Left lobe of liver (tissue), 2 donors: ENCODE data around the gene PLEKHA1. TPM values are rescaled to one million over a fixed set of nuclear protein-coding genes. Genes with fewer than 3 reads are reported as not detected.
A peak's percentile ranks its signal among the peaks of the same experiment; 100 is the strongest.

Experiments
- ATAC-seq: fragments of 200-7000 bp; cut with Tn5 transposase; one replicate; pipeline ENCODE4 v1.9.1; 2020; ENCODE audit warnings: mild to moderate bottlenecking, moderate library complexity
- DNase-seq: peaks from one replicate; pipeline ENCODE4 v3.0.0-alpha.2; 2020; ENCODE audit warnings: low spot score
- total RNA-seq: library from RNA; stranded (reverse); gene quantifications from one replicate; pipeline ENCODE4 v1.2.1, GENCODE V29; 2021
- donor health status: DM: no; HTN: no; CAD: no; lungs with moderate emphysema.
- donor health status: DM: no; HTN: yes; CAD: no.

Gene PLEKHA1
- total RNA-seq, 1 donor from 2014 or later, result 21.1 TPM

DNA sequence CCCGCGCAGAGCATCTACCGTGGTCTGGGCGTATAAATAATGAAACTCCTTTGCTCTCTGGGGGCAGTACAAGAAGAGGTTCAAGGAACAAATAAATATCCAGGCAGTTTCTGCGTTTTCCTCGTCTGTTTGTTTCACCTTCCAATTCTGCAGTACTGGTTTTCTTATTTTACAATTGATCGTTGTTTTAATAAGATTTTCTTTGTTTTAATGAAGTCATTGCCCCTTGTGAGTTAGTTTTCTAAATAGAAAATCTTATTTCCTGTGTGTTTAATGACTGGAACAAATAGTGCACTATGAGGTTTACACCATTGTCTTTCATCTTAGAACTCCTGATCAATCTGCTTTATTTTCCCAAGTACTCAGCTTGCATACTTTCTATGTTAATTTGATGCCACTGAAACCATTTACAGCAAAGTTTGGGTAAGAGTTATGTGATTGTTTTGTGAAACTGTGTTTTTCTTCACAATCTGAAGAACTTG is 1.2 kb downstream of the PLEKHA1 start:
- DNase-seq (no peak), ATAC-seq (no peak)

DNA sequence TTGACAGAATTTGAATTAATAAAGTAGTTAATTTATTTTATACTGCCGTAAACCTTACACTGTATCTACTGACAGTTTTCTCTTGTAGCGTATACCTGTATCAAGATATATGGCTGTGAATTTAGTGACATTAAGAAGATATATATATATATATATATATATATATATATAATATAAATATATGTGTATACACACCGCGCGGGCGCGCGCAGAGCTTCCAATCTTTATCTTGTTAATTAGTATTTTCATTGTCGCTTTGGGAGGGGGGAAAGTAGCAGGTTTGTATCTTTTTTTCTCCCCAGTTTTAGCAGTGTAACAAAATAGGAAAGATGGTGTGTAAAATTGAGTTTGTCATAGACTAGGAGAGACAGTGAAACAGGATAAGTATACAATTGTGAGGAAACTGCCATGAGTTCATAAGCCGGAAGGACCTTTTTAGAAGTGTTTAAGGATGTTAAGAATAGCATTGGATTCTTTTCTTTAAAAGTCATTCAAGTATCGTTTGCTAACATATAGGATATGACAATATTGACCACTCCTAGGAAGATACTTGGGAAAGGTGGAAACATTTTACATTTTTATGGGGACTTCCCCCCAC is 2.0 kb downstream of the PLEKHA1 start:
- ATAC-seq (no peak), DNase-seq (no peak)

DNA sequence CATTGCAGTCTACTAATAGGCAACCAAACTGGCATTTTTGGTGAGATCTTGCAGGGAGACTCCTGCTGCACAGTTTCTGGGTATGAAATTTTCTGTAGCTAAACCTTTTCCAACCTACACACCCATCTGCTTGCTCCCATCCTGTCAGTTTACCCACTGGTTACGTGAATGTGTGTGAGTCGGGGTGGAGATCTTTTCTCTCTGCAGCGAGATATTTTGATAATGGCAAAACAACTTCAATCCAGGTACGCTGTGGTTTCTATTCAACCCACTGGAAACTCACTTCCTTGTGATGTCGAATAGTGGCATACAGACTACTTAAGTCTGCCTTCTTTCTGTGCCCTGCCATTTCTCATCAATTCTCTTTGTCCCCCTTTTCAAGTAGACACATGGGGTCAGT is 4.5 kb downstream of the PLEKHA1 start:
- DNase-seq (no peak), ATAC-seq (no peak)

DNA sequence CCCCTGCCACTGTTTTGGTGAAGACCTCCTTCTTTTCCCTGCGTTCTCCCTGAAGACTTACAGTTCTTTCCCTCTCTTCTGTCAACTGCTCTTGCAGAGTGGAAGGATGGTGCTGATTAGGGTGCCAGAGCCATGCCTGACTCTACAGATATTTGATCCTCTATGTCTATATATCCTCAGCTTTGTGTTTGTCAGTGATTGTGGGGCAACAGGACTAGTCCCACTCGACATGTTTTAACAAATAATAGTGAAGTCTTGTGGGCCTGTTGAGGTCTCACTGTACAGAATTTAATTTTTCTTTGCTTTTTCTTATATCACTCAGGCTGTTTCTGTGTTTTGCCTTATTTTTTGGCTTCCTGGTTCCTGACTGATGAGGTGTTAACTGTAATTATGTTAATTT is 5.0 kb downstream of the PLEKHA1 start:
- ATAC-seq, result no peak

DNA sequence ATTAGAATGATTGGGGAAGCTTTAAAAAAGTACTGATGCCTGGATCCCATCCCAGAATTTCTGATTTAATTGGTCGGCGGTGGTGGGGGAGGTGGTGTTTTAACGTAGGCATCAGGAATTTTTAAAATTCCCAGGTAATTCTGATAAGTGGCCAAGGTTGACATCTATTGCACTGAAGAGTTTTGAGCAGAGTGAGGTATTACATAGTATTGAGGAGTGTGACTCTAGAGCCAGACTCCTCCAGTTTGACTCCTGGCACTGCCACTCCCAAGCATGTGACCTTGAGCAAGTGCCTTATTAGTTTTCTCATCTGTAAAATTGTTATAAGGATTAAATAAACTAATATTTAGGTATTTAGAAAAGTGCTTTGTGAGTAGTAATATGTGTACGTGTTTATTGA is 6.2 kb downstream of the PLEKHA1 start:
- ATAC-seq, result no peak
- DNase-seq, result no peak

More for the DNA sequence above, 5.0 kb downstream of the PLEKHA1 start:
- no peak for DNase-seq

DNA sequence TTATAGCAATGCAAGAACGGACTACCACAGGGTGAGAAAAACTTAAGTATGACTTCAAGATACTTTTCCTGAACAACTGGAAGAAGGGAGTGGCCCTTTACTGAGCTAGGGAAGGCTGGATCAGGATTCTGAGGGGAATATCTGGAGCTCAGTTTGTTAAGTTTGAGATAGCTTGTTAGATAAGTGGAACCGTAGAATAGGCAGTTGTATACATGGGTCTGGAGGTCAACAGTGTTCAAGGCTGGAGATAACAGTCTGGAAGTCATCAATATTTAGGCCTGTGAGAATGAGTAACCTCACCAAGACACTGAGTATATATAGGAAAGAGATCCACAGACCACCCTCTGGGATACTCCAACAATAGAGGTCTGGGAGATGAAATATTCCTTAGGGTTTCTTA is 7.2 kb downstream of the PLEKHA1 start:
- no peak for DNase-seq
- ATAC-seq, result no peak

DNA sequence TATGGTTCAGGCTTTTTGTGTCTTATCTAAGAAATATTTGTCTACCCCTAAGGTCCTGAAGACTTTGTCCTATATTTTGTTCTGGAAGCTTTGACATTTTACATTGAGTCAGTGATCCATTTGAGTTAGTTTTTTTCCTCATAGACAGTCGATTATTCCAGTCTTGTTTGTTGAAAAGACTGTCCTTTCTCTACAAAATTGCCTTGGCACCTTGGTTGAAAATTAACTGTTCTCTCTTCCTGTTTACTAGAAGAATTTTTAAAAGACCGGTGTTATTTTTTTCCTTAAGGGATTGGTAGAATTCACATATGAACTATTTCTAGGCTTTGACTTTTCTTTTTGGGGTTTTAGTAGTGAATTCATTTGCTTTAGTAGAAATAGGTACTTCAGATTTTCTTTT is 12.0 kb downstream of the PLEKHA1 start:
- ATAC-seq, result peak; percentile 55
- no peak for DNase-seq

DNA sequence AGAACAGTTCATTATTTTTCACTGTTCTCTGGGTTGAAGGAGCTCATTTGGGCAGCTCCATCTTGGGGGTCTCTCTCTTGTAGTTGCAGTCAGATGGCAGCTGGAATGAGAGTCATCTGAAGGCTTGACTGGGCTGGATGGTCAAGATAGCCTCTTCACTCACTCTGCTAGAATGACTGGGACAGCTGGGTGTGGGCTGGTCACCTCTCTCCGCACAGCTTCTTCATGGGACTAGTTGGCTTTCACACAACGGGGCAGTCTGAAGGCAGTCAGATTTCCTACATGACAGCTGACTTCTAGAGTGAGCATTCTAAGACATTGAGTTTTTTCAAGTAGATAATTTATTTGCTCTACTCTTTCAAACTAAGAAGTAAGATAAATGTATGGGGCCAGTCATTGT is 13.1 kb downstream of the PLEKHA1 start:
- no peak for ATAC-seq
- DNase-seq, result no peak

DNA sequence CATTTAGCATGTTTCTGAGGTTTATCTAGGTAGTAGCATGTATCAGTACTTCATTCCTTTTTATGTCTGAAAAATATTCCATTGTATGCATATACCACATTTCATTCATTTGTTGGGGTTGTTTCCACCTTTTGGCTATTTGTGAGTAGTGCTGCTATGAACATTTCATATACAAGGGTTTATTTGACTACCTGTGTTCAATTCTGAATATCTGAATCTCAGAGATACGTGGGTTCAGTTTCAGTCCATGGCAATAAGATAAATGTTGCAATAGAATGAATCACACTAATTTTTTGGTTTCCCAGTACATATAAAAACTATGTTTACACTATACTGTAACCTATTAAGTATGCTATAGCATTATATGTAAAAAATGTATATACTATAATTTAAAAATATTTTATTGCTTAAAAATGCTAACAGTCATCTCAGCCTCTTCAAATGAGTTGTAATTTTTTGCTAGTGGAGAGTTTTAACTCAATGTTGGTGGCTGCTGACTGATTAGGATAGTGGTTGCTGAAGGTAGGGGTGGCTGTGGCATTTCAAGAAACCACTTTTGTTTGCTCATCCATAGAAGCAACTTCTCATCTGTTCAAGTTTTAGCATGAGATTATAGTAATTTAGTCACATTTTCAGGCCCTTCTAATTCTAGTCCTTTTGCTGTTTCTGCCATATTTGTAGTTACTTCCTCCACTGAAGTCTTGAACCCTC is 13.9 kb downstream of the PLEKHA1 start:
- no peak for DNase-seq
- ATAC-seq, result no peak

DNA sequence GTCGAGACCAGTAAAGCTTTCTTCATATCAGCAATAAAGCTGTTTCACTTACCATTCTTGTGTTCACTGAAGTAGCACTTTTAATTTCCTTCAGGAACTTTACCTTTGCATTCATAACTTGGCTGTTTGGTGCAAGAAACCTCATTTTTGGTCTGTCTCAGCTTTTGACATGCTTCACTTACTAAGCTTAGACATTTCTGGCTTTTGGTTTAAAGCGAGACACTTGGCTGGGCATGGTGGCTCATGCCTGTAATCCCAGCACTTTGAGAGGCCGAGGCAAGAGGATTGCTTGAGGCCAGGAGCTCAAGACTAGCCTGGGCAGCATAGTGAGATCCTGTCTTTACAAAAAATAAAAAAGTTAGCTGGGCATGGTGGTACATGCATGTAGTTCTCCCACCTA is 15.8 kb downstream of the PLEKHA1 start:
- ATAC-seq, result no peak
- no peak for DNase-seq

DNA sequence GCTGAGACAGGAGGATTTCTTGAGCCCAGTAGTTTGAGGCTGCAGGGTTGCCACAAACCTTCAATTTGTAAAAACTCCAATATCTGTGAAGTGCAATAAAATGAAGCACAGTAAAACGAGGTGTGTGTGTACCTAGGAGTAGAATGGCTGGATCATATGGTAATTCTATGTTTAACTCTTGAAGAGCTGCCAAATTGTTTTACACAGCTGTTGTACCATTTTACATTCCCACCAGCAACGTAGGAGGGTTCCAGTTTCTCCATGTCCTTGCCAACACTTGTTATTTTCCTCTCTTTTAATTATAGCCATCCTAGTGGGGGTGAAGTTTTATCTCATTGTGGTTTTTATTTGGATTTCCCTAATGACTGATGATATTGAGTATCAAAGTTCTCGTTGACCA is 16.2 kb downstream of the PLEKHA1 start:
- no peak for DNase-seq
- ATAC-seq, result no peak

DNA sequence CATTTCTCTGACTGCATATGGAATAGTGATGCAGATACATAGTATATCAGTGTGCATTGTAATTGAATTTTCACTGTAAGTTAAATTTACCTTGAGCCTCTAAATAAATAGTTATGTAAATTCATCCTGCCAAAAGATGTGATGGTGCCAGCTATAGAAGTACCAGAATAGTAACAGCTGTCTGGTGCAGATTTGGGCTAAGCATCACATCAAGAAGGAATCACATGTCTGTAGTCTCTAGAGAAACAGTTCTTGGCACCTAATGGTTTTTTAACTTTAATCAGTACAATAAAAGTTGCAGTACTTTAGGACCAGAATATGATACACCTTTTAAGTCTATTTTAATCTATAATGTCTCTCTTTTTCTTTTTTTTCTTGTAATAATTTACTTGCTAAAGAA is 17.4 kb downstream of the PLEKHA1 start:
- no peak for DNase-seq
- ATAC-seq, result no peak

DNA sequence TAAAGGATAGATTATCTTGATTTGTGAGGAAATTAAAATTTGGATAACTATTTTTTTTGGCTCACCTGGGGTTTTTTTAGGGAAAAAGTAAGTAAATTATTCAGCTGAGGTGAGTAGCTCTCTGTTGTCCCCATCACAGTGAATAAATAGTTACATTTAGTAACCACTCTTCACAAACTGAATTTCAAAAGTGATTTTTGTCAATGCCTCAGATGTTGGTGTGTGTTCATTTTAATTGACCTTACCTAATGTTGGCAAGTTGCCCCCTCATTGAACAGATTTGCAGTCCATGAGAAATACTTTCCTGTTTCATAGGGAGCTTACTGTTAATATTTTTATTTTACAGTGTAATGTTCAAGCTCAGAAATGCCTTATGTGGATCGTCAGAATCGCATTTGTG is 18.3 kb downstream of the PLEKHA1 start:
- peak; percentile 68 for ATAC-seq
- no peak for DNase-seq

DNA sequence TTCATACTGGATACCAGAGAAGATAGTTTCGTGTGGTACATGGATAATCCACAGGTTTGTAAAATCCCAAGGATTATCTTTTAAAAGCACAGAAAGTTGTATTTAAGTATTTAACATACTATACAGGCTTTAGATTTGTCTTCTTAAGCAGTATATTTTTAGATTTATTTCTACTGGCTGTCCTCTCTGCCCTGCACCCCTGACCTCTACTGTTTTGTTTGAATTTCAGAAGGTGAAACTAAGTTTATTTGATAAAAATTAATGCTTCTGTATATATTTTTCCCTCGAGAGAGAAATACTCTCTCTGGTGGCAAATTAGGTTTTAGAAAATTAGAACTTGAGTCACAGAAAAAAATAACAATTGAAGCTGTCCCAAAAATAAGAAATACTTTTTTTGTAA is 18.8 kb downstream of the PLEKHA1 start:
- ATAC-seq, result peak; percentile 87
- DNase-seq, result no peak

DNA sequence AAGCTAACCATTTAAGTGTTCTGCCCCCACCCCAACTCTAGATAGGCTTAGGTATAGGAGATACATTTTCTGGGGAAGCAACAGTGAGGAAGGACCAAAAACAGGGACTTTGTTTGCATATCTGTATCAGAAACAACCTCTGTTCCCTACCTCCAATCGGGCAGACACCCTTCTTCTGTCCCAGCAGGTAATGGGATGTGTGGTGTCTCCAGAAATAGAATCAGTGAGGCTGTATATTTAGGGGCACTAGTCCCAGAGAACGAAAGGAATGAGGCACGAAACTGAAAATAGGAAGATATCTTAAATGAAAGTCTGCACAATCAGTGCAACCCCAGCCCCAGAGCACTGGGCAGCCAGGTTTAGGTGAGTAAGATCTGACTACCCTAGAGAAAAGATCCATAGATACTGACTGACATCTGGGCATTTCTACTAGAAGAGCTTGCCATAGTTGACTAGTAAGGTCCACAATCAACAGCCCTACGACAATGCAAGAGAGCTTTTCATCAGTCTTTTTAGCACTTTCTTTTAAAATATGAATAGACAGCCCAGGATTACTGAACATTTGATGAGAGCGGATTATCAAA is 28.1 kb downstream of the PLEKHA1 start:
- no peak for ATAC-seq
- no peak for DNase-seq

DNA sequence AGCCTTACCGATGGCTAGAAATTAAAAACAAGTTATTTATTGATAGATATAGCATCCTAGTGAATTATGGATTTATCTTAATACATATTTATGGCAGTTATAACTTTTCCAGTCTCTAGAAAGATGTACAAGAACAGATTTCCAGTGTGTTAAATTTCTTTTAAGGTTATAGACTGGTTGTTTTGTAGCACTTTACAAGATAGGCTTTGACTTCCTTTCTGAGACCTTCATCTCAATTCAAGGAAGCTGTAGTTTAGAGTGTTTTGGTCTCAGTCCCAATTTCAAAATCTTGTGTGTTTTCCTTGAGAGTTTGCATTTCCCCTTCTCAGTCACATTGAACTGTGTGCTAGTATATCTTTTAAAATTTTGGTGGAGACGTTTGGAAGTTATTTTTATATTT is 30.1 kb downstream of the PLEKHA1 start:
- DNase-seq (no peak), ATAC-seq (no peak)

DNA sequence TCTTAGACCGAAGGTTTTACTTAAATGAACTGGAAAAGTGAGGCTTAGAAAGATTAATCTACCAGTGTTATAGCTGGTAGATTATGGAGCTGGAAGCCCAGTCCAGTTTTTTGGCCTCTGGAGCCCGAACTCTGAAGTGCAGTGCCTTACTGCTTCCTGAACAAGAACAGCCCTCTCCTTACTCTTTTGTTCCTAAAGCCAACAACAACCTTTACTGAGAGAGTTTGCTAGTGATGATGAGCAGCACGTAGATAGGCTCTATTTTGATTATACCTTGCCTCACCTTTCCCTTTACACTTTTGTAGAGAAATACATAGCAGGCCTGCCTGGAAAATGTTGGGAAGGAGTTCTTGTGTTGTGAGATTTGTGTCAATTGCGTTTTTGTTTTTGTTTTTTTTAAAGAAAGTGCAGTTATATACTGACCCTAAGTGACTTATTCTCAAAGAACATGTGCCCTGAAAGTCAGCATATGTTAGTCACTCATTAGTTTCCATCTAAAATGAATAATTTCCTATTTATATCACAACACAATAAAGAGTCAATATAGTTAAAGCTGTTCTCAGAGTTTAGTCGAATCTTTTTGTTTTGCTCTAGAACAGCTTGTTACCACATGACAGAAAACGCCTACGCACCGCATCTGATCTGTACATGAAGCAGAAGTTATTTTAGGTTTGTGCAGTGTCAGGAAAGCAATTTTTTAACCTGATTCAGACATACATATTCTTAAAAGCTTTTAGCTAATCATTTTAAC is 33.0 kb downstream of the PLEKHA1 start:
- DNase-seq (no peak), ATAC-seq (no peak)

DNA sequence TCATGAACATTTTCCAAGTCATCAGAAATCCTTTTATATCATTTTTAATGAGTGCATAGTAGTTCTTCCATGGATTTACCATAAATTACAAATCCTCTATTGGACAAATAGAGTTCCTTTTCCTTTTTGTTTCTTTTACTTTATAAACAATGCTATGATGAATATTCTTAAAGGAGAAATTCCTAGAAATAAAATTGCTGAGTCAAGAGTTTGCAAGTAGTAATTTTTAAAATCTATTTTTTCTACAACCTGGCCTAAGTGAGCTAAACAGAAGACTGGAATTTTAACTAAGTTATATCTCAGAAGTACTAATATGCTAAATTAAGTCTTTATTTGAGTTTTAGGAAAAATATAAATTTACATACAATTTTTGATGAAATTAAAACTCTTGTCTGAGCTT is 38.8 kb downstream of the PLEKHA1 start:
- ATAC-seq, result no peak

DNA sequence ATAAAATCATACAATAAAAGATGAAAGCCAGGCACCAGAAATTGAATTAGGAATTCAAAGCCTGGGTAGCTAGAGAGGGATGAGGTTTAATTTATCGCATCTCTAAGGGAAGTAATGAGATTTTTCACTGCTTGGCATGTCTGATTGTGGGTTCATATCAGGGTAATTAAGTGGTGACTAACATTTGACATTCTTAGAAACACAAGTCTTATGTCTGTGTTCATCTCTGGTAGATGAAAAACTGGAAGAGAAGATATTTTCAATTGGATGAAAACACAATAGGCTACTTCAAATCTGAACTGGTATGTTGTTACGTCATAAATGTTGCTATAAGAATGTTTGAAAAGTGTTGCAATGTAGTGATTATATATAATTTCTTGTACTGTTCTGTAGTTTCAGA is 43.2 kb downstream of the PLEKHA1 start:
- ATAC-seq (no peak), DNase-seq (no peak)

More for the DNA sequence above, 38.8 kb downstream of the PLEKHA1 start:
- no peak for DNase-seq

DNA sequence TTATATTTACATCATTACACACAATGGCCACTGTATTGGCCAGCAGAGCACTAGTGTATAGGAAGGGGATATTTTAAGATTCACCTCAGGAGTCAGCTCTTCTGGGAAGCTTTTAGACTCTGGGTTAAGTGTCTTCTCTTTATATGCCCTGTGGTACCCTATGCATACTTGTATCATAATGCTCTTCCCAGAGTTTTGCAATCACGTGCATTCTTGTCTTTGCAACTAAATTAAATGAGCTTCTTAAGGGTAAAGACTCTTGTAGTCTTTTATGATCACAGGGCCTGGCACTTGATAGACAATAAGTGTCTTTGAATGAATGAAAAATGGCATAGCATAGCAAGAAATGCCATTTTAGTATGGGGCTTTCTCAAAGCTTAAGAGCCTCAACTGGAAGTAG is 44.5 kb downstream of the PLEKHA1 start:
- ATAC-seq, result no peak
- no peak for DNase-seq

DNA sequence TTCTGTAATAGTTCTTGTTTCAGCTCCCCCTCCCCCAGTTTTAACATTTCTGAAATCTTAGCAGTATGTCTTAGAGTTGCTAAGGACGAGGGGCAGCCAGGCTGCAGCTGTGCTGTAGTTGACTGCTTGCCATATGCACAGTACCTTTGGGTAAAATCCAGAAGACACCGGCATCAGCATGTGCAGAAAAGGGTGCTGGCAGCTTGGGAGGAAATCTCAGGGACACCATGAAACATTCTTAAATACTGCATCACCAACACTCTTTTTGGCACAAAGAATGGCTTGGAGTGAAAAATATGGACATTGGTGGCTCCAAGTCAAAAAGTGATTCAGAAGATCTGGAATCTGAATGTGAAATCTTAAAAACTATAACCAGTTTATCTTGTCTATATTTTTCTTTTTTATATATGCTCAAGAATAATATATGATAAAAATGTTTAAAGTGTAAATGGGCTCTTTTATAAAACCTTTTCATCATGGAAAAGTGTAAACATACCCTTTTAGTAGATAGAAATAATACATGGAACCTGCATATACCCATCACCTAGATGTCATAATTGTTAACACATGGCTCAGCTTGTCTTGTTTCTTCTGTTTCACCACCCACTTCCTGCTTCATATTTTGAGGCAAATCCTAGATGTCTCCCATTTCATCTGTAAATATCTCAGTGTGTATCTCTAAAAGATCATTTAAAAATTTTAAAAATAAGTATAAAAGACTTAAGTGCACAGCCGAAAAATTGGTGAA is 45.5 kb downstream of the PLEKHA1 start:
- DNase-seq, result no peak
- ATAC-seq, result no peak
